HepG2 (cell line): ENCODE measurements around the gene TFPI. TPM values are rescaled to one million over a fixed set of nuclear protein-coding genes. Genes with fewer than 3 reads are reported as not detected.

ENCODE experiments used
- BRCA1 ChIP-seq: sonication (generic); formaldehyde crosslinking; IDR thresholded peaks from 2 replicates; pipeline ENCODE4 v1.4.0; 2020; ENCODE audit warnings: missing genetic modification reagents
- BRF2 ChIP-seq: sonication (generic); formaldehyde crosslinking; IDR thresholded peaks from 2 replicates; pipeline ENCODE4 v1.8.1; 2022; ENCODE audit warnings: mild to moderate bottlenecking, missing genetic modification reagents
- CREM ChIP-seq, 2 experiments: sonication (generic) in 1 of 2; formaldehyde crosslinking in 1 of 2; IDR thresholded peaks; 2 replicates each; pipeline versions ENCODE4 v1.4.0 to v1.6.1; 2016 to 2020; ENCODE audit warnings: antibody characterized with exemption in 1 of 2, mild to moderate bottlenecking in 1 of 2, missing genetic modification reagents in 1 of 2
- HDAC6 ChIP-seq: fragments of 200-600 bp; sonication (generic); IDR thresholded peaks from 2 replicates; pipeline ENCODE4 v1.7.0; 2017; ENCODE audit warnings: mild to moderate bottlenecking, antibody characterized with exemption, low read length, low read depth
- HIVEP1 ChIP-seq: sonication (generic); formaldehyde crosslinking; IDR thresholded peaks from 2 replicates; pipeline ENCODE4 v1.4.0; 2020; ENCODE audit warnings: mild to moderate bottlenecking, missing genetic modification reagents
- IRF2 ChIP-seq: IDR thresholded peaks from 2 replicates; pipeline ENCODE4 v1.6.1; 2018; ENCODE audit warnings: missing genetic modification reagents, missing compliant biosample characterization
- MBD4 ChIP-seq: IDR thresholded peaks from 2 replicates; pipeline ENCODE4 v1.6.1; 2012; ENCODE audit warnings: low read length, inconsistent platforms, borderline replicate concordance
- NFKBIZ ChIP-seq: IDR thresholded peaks from 2 replicates; pipeline ENCODE4 v1.6.1; 2018; ENCODE audit warnings: missing genetic modification reagents, missing compliant biosample characterization
- PITX1 ChIP-seq: sonication (generic); formaldehyde crosslinking; IDR thresholded peaks from 2 replicates; pipeline ENCODE4 v1.5.1; 2020; ENCODE audit warnings: mild to moderate bottlenecking, missing genetic modification reagents
- PRDM4 ChIP-seq: sonication (generic); formaldehyde crosslinking; IDR thresholded peaks from 2 replicates; pipeline ENCODE4 v1.9.0; 2021; ENCODE audit warnings: missing genetic modification reagents, borderline replicate concordance
- SIN3A ChIP-seq: IDR thresholded peaks from 2 replicates; pipeline ENCODE4 v1.6.1; 2011; ENCODE audit warnings: low read depth, mild to moderate bottlenecking, control low read depth, low read length, borderline replicate concordance
- TAF1 ChIP-seq: sonication (generic); formaldehyde crosslinking; IDR thresholded peaks from 2 replicates; pipeline ENCODE4 v1.4.0; 2020; ENCODE audit warnings: missing genetic modification reagents
- TRIM24 ChIP-seq: sonication (generic); formaldehyde crosslinking; IDR thresholded peaks from 2 replicates; pipeline ENCODE4 v1.8.0; 2022; ENCODE audit warnings: mild to moderate bottlenecking, missing genetic modification reagents
- ZBTB14 ChIP-seq: sonication (generic); formaldehyde crosslinking; IDR thresholded peaks from 2 replicates; pipeline ENCODE4 v1.4.0; 2020; ENCODE audit warnings: missing genetic modification reagents
- ZFP1 ChIP-seq: IDR thresholded peaks from 2 replicates; pipeline ENCODE4 v1.6.1; 2016
- ZNF569 ChIP-seq: sonication (generic); formaldehyde crosslinking; IDR thresholded peaks from 2 replicates; pipeline ENCODE4 v1.5.0; 2020; ENCODE audit warnings: mild to moderate bottlenecking, missing genetic modification reagents, moderate library complexity, borderline replicate concordance
- ZNF746 ChIP-seq: sonication (generic); formaldehyde crosslinking; IDR thresholded peaks from 2 replicates; pipeline ENCODE4 v1.8.0; 2022; ENCODE audit warnings: mild to moderate bottlenecking, missing genetic modification reagents
- ZNF776 ChIP-seq: sonication (generic); formaldehyde crosslinking; IDR thresholded peaks from 2 replicates; pipeline ENCODE4 v1.4.0; 2020; ENCODE audit warnings: mild to moderate bottlenecking, missing genetic modification reagents
- ZNF792 ChIP-seq: IDR thresholded peaks from 2 replicates; pipeline ENCODE4 v1.6.1; 2016
- polyA plus RNA-seq, 8 experiments: library from polyadenylated mRNA; depleted of rRNA in 3 of 8; stranded (reverse) in 7 of 8; unstranded in 1 of 8; fragments of >200 nt; fragmentation: Illumina TruSeq in 4 of 8; extraction: Trizol in 4 of 8; gene quantifications; 2 replicates each; pipeline versions ENCODE4 v1.2.1 to v1.2.3, GENCODE V29; 2011 to 2016; ENCODE audit warnings: low read depth in 4 of 8, missing spikeins in 1 of 8, mixed read lengths in 1 of 8; ENCODE audit not compliant: insufficient read depth in 1 of 8
- total RNA-seq, 5 experiments: library from RNA; depleted of rRNA; stranded (reverse); fragments of >200 nt; fragmentation: Illumina TruSeq; extraction: Trizol; gene quantifications; 2 replicates each; pipeline ENCODE4 v1.2.3, GENCODE V29; 2016; ENCODE audit warnings: low read depth in 1 of 5

Gene TFPI
- total and polyA plus RNA-seq, 2 of the 13 experiments (the other 11 are each of a cell fraction or from before 2014, with no cell fraction given) = 301 to 436 TPM

GRCh38 chr2:187519419-187520120 lies 34.7 kb downstream of the TFPI start (continued):
- no peak for TF ChIP-seq PRDM4 (CRISPR knock-in tag)
- no peak; the same call in 1 of the 2 replicates for TF ChIP-seq BRCA1 (CRISPR knock-in tag)
- no peak for TF ChIP-seq CREM (IDR thresholded peaks at IDR 0.05)
- TF ChIP-seq CREM (CRISPR knock-in tag; IDR thresholded peaks at IDR 0.05) = no peak
- no peak for TF ChIP-seq HDAC6
- TF ChIP-seq ZBTB14 = peak; percentile 34; the same call in 1 of the 2 replicates
- peak; percentile 54; the same call in 1 of the 2 replicates for TF ChIP-seq PITX1
- no peak for TF ChIP-seq TRIM24 (CRISPR knock-in tag)
- TF ChIP-seq BRF2 (CRISPR knock-in tag) = no peak
- TF ChIP-seq ZFP1 (CRISPR knock-in tag) = 0 out of 2 replicates have a peak, but pooled peaks have one; percentile 18
- 0 out of 2 replicates have a peak, but pooled peaks have one; percentile 15 for TF ChIP-seq TAF1 (CRISPR knock-in tag)
- TF ChIP-seq MBD4 = no peak
- TF ChIP-seq ZNF776 (CRISPR knock-in tag) = no peak
- peak; percentile 71; the same call in 1 of the 2 replicates for TF ChIP-seq ZNF746 (CRISPR knock-in tag)
- 0 out of 2 replicates have a peak, but pooled peaks have one; percentile 28 for TF ChIP-seq IRF2 (CRISPR knock-in tag)
- no peak for TF ChIP-seq SIN3A
- no peak for TF ChIP-seq ZNF569
- peak; percentile 8; the same call in 1 of the 2 replicates for TF ChIP-seq NFKBIZ (CRISPR knock-in tag)
- TF ChIP-seq HIVEP1 (CRISPR knock-in tag) = no peak; the same call in 1 of the 2 replicates
- no peak for TF ChIP-seq ZNF792
- TF ChIP-seq, all 625 proteins: peak for 95
